Activated CD8-positive, alpha-beta memory T cell treated with anti-CD3 and anti-CD28 coated beads for 4 hours (primary cell): ENCODE results near the gene WDR17.

ENCODE experiments used
- DNase-seq, 2 donors: peaks; one replicate each; pipeline ENCODE4 v3.0.0-alpha.2; 2020; ENCODE audit warnings: low read depth in 2 of 2

The WDR17 gene

GRCh38 chr4:176099314-176099713, 33.7 kb downstream of the WDR17 start:
- no peak for DNase-seq

- no peak for DNase-seq
Observed at GRCh38 chr4:176102414-176103063, 36.9 kb downstream of the WDR17 start.

- no peak for DNase-seq
Observed at GRCh38 chr4:176107695-176108094, 42.1 kb downstream of the WDR17 start.

GRCh38 chr4:176123710-176124407, 58.2 kb downstream of the WDR17 start:
- no peak for DNase-seq

GRCh38 chr4:176125063-176125462, 59.4 kb downstream of the WDR17 start:
- DNase-seq = no peak

- no peak for DNase-seq
Observed at GRCh38 chr4:176134670-176135069, 69.0 kb downstream of the WDR17 start.

GRCh38 chr4:176137631-176138030, 72.0 kb downstream of the WDR17 start:
- no peak for DNase-seq

- DNase-seq = no peak
Observed at GRCh38 chr4:176139518-176139917, 73.9 kb downstream of the WDR17 start.

GRCh38 chr4:176142253-176142652, 76.6 kb downstream of the WDR17 start:
- DNase-seq = no peak

GRCh38 chr4:176149680-176150355, 84.2 kb downstream of the WDR17 start:
- no peak for DNase-seq

GRCh38 chr4:176150356-176150682, 84.7 kb downstream of the WDR17 start:
- DNase-seq = no peak

GRCh38 chr4:176150704-176151103, 85.1 kb downstream of the WDR17 start:
- DNase-seq = no peak

GRCh38 chr4:176153124-176153523, 87.5 kb downstream of the WDR17 start:
- DNase-seq = no peak

- DNase-seq = no peak
Observed at GRCh38 chr4:176156656-176157055, 91.0 kb downstream of the WDR17 start.

- no peak for DNase-seq
Observed at GRCh38 chr4:176163041-176163440, 97.4 kb downstream of the WDR17 start.

GRCh38 chr4:176185051-176185450, 119.4 kb downstream of the WDR17 start:
- DNase-seq = no peak

- DNase-seq = no peak
Observed at GRCh38 chr4:176186067-176186466, 120.4 kb downstream of the WDR17 start.

GRCh38 chr4:176186671-176187395, 121.2 kb downstream of the WDR17 start:
- DNase-seq = no peak

- no peak for DNase-seq
Observed at GRCh38 chr4:176187624-176188023, 122.0 kb downstream of the WDR17 start.

GRCh38 chr4:176188654-176189053, 123.0 kb downstream of the WDR17 start:
- no peak for DNase-seq

GRCh38 chr4:176189891-176190795, 124.5 kb downstream of the WDR17 start:
- DNase-seq = no peak
